ENCODE data around the gene SLC39A11. TPM values are rescaled to one million over a fixed set of nuclear protein-coding genes. Genes with fewer than 3 reads are reported as not detected.

The SLC39A11 gene
- total RNA-seq, 1 donor from 2014 or later: 21.5 TPM

- H3K36me3 Mint-ChIP-seq (ENCODE audit: low read depth, unreplicated experiment): no peaks in the 10 kb centered on the region
- H3K4me2 ChIP-seq (ENCODE audit: low read length): no peak overlapping the region
- no peaks in the 10 kb centered on the region for H3K36me3 ChIP-seq (ENCODE audit: insufficient read depth, low read length)
- no peak overlapping the region for H3K4me3 Mint-ChIP-seq (ENCODE audit: unreplicated experiment)
- H4K20me1 ChIP-seq (ENCODE audit: insufficient read depth, low read length): no peaks in the 10 kb centered on the region
- H3K9me3 Mint-ChIP-seq (ENCODE audit: unreplicated experiment): peaks cover 2% of the 10 kb centered on the region
- no peak for DNase-seq (ENCODE audit: low read depth)
- H3K27ac ChIP-seq (ENCODE audit: low read depth, low read length): no peak overlapping the region
- H3K79me2 ChIP-seq (ENCODE audit: insufficient read depth, low read length): no peaks in the 10 kb centered on the region
- FAIRE-seq: no peak
- no peaks in the 10 kb centered on the region for H3K27me3 Mint-ChIP-seq (ENCODE audit: low read depth, unreplicated experiment)
- H3K4me1 ChIP-seq (ENCODE audit: insufficient read depth, low read length): no peaks in the 10 kb centered on the region
- H3K27ac Mint-ChIP-seq (ENCODE audit: unreplicated experiment): no peak overlapping the region
- TF ChIP-seq EZH2 (IDR thresholded peaks at IDR 0.05; ENCODE audit: insufficient read depth, low read length) (no peak), CTCF (IDR thresholded peaks at IDR 0.05; ENCODE audit: insufficient read depth, low read depth, low read length) (no peak)
- H2AFZ ChIP-seq (ENCODE audit: low read depth, low read length): no peak overlapping the region
- peaks cover 5% of the 10 kb centered on the region for H3K4me1 Mint-ChIP-seq (ENCODE audit: low read depth, unreplicated experiment)
- H3K27me3 ChIP-seq (ENCODE audit: insufficient read depth, low read length): no peaks in the 10 kb centered on the region
- no peaks in the 10 kb centered on the region for H3K9me3 ChIP-seq (ENCODE audit: insufficient read depth, low read depth, low read length)
- H3K9ac ChIP-seq (ENCODE audit: low read length): no peak overlapping the region
- H3K4me3 ChIP-seq (ENCODE audit: insufficient read depth, low read depth, low read length): no peak overlapping the region
Observed at GRCh38 chr17:73128496-73128895, 36.0 kb upstream of the SLC39A11 start.

- Mint-ChIP-seq H3K9me3 (ENCODE audit: unreplicated experiment) (peaks cover 2% of the 10 kb centered on the region), H3K36me3 (ENCODE audit: low read depth, unreplicated experiment) (no peaks in the 10 kb centered on the region), H3K4me1 (ENCODE audit: low read depth, unreplicated experiment) (peaks cover 5% of the 10 kb centered on the region), H3K27ac (ENCODE audit: unreplicated experiment) (no peak overlapping the region), H3K27me3 (ENCODE audit: low read depth, unreplicated experiment) (no peaks in the 10 kb centered on the region), H3K4me3 (ENCODE audit: unreplicated experiment) (no peak overlapping the region)
- Histone ChIP-seq H3K4me3 (ENCODE audit: insufficient read depth, low read depth, low read length) (no peak overlapping the region), H3K9ac (ENCODE audit: low read length) (no peak overlapping the region), H4K20me1 (ENCODE audit: insufficient read depth, low read length) (no peaks in the 10 kb centered on the region), H3K4me2 (ENCODE audit: low read length) (no peak overlapping the region), H3K4me1 (ENCODE audit: insufficient read depth, low read length) (no peaks in the 10 kb centered on the region), H3K36me3 (ENCODE audit: insufficient read depth, low read length) (no peaks in the 10 kb centered on the region), H2AFZ (ENCODE audit: low read depth, low read length) (no peak overlapping the region), H3K27ac (ENCODE audit: low read depth, low read length) (no peak overlapping the region), H3K9me3 (ENCODE audit: insufficient read depth, low read depth, low read length) (no peaks in the 10 kb centered on the region), H3K27me3 (ENCODE audit: insufficient read depth, low read length) (no peaks in the 10 kb centered on the region), H3K79me2 (ENCODE audit: insufficient read depth, low read length) (no peaks in the 10 kb centered on the region)
- no peak for DNase-seq (ENCODE audit: low read depth)
- FAIRE-seq: no peak
- TF ChIP-seq EZH2 (IDR thresholded peaks at IDR 0.05; ENCODE audit: insufficient read depth, low read length): no peak
- no peak for TF ChIP-seq CTCF (IDR thresholded peaks at IDR 0.05; ENCODE audit: insufficient read depth, low read depth, low read length)
Observed at GRCh38 chr17:73126716-73127473, 34.4 kb upstream of the SLC39A11 start.

Data from astrocyte (in vitro differentiated cells and primary cell).